ENCODE measurements around the gene UFD1. TPM values are rescaled to one million over a fixed set of nuclear protein-coding genes. Genes with fewer than 3 reads are reported as not detected.

UFD1 gene
- total and polyA plus RNA-seq, 2 of the 4 experiments (the other 2 are of a cell fraction): 149 to 152 TPM

DNA sequence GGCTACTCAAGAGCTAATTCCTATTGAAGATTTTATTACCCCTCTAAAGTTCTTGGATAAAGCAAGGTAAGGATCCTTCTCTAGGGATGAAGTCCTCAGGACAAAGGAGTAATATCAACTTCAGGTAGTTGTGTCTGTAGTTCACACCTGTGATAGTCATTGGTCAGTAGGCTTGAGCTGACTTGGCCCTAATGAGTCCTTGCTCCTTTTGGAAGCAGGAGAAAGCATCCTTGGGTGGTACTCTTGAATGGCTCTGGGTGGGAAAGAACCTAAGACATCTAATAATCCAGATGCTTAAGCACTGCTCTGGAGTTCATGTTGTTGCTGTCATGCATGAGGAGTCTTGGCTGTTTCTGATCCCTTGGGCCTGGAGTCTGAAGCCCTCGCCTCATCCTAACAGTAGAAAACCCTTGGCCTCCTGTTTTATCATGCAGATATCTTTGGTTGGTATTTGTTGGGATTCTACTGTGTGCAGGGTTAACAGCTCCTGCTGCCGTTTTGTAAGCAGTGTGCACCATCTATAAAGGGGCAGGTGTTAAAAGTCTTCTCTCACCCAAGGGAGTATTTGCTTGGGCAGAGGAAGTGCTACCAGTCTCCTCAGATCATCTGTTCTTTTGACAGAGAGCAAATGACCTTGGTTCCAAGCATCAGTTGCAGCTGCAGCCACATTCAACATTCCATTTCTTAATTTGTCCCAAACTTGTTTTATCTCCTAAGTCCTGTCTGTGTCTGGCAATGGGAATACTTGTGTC, 44.0 kb downstream of the UFD1 start:
- Histone ChIP-seq H3K56ac (ENCODE audit: extremely low read depth, insufficient read depth, low read length) (no peak overlapping the region), H3K4ac (ENCODE audit: low read depth, low read length) (no peak overlapping the region), H3K4me1 (ENCODE audit: control insufficient read depth, insufficient read depth, low read length) (peaks cover 1% of the 10 kb centered on the region; the same call in 1 of the 2 replicates), H4K8ac (ENCODE audit: low read depth in 2 of 2, low read length in 2 of 2) (no peak overlapping the region), H2AK9ac (replicated peaks; ENCODE audit: low read depth, low read length, poor library complexity) (no peak overlapping the region), H2BK20ac (ENCODE audit: low read depth, low read length) (no peak overlapping the region), H2AFZ (replicated peaks; ENCODE audit: low read length, poor library complexity) (no peak overlapping the region), H2BK5ac (ENCODE audit: low read depth, low read length, poor library complexity, severe bottlenecking) (no peak overlapping the region), H3K9ac (ENCODE audit: low read depth, low read length) (no peak overlapping the region), H3K27me3 (ENCODE audit: control insufficient read depth, insufficient read depth, low read length) (no peaks in the 10 kb centered on the region), H3K4me2 (ENCODE audit: low read depth, low read length) (no peak overlapping the region), H3K18ac (ENCODE audit: low read depth, low read length) (no peak overlapping the region), H4K91ac (ENCODE audit: insufficient read depth, low read depth, low read length) (no peak overlapping the region), H2BK120ac (ENCODE audit: low read depth, low read length) (no peak overlapping the region), H3K14ac (replicated peaks; ENCODE audit: low read depth, low read length) (no peak overlapping the region), H3K23ac (ENCODE audit: low read depth, low read length) (no peak overlapping the region), H3K9me1 (ENCODE audit: insufficient read depth, low read length) (0 out of 2 replicates have a peak, but pooled peaks cover 2% of the 10 kb centered on the region), H4K5ac (ENCODE audit: low read depth, low read length) (no peak overlapping the region), H2AK5ac (ENCODE audit: low read depth, low read length) (no peak overlapping the region), H3K4me3 (ENCODE audit: insufficient read depth, low read depth, low read length) (no peak overlapping the region), H2BK15ac (ENCODE audit: low read depth, low read length) (no peak overlapping the region), H4K20me1 (ENCODE audit: insufficient read depth, low read length) (peaks cover 10% of the 10 kb centered on the region), H3K79me1 (ENCODE audit: low read depth in 1 of 2, low read length in 2 of 2) (peaks cover 13 to 47% of the 10 kb centered on the region in 2 experiments), H3K9me3 (ENCODE audit: control insufficient read depth, insufficient read depth, low read length) (no peaks in the 10 kb centered on the region), H3K27ac (ENCODE audit: insufficient read depth, low read length) (no peak overlapping the region), H3K36me3 (ENCODE audit: control insufficient read depth, insufficient read depth, low read length) (peaks cover 16% of the 10 kb centered on the region)
- intact Hi-C loops (cut with micrococcal nuclease): no loop called here
- CTCF ChIA-PET: no interaction called here
- TF ChIP-seq RAD21 (IDR thresholded peaks at IDR 0.05; ENCODE audit: low read length): no peak
- no peak for TF ChIP-seq CHD1 (IDR thresholded peaks at IDR 0.05; ENCODE audit: low read depth, low read length)
- TF ChIP-seq NFE2L2 (IDR thresholded peaks at IDR 0.05; ENCODE audit: low read depth, low read length): no peak
- TF ChIP-seq, protein P1, sequence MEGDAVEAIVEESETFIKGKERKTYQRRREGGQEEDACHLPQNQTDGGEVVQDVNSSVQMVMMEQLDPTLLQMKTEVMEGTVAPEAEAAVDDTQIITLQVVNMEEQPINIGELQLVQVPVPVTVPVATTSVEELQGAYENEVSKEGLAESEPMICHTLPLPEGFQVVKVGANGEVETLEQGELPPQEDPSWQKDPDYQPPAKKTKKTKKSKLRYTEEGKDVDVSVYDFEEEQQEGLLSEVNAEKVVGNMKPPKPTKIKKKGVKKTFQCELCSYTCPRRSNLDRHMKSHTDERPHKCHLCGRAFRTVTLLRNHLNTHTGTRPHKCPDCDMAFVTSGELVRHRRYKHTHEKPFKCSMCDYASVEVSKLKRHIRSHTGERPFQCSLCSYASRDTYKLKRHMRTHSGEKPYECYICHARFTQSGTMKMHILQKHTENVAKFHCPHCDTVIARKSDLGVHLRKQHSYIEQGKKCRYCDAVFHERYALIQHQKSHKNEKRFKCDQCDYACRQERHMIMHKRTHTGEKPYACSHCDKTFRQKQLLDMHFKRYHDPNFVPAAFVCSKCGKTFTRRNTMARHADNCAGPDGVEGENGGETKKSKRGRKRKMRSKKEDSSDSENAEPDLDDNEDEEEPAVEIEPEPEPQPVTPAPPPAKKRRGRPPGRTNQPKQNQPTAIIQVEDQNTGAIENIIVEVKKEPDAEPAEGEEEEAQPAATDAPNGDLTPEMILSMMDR (conservative IDR thresholded peaks at IDR 0.05; ENCODE audit: low read depth, low read length): no peak
- TF ChIP-seq, protein P2, sequence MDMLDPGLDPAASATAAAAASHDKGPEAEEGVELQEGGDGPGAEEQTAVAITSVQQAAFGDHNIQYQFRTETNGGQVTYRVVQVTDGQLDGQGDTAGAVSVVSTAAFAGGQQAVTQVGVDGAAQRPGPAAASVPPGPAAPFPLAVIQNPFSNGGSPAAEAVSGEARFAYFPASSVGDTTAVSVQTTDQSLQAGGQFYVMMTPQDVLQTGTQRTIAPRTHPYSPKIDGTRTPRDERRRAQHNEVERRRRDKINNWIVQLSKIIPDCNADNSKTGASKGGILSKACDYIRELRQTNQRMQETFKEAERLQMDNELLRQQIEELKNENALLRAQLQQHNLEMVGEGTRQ (IDR thresholded peaks at IDR 0.05; ENCODE audit: low read depth, low read length): no peak
- TF ChIP-seq MAZ (IDR thresholded peaks at IDR 0.05; ENCODE audit: borderline replicate concordance, low read depth, low read length): no peak
- TF ChIP-seq CEBPB (IDR thresholded peaks at IDR 0.05; ENCODE audit: low read depth, low read length): no peak
- TF ChIP-seq, protein P3, sequence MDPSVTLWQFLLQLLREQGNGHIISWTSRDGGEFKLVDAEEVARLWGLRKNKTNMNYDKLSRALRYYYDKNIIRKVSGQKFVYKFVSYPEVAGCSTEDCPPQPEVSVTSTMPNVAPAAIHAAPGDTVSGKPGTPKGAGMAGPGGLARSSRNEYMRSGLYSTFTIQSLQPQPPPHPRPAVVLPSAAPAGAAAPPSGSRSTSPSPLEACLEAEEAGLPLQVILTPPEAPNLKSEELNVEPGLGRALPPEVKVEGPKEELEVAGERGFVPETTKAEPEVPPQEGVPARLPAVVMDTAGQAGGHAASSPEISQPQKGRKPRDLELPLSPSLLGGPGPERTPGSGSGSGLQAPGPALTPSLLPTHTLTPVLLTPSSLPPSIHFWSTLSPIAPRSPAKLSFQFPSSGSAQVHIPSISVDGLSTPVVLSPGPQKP (IDR thresholded peaks at IDR 0.05; ENCODE audit: borderline replicate concordance, low read depth, low read length): no peak
- TF ChIP-seq SMC3 (IDR thresholded peaks at IDR 0.05; ENCODE audit: low read depth, low read length): no peak
- TF ChIP-seq POLR2A (IDR thresholded peaks at IDR 0.05; ENCODE audit: low read depth, low read length): no peak
- no peak for TF ChIP-seq RFX5 (IDR thresholded peaks at IDR 0.05; ENCODE audit: low read depth, low read length)
- TF ChIP-seq MAFK (IDR thresholded peaks at IDR 0.05; ENCODE audit: low read depth, low read length): no peak
- no peak for TF ChIP-seq FOS (IDR thresholded peaks at IDR 0.05; ENCODE audit: low read depth, low read length)
- no peak for TF ChIP-seq RCOR1 (IDR thresholded peaks at IDR 0.05; ENCODE audit: insufficient replicate concordance, low read length)
- no peak for TF ChIP-seq BHLHE40 (IDR thresholded peaks at IDR 0.05; ENCODE audit: low read depth, low read length)
- TF ChIP-seq MXI1 (IDR thresholded peaks at IDR 0.05; ENCODE audit: borderline replicate concordance, low read depth, low read length): no peak
- dilution Hi-C loops (cut with HindIII; ENCODE audit: low sequenced_read_pairs, unreplicated experiment): no loop called here
- ATAC-seq (ENCODE audit: low read depth) (no peak), DNase-seq (no peak)
- no CpG with 5 or more reads among the region's 2 CpGs for WGBS, 2 experiments (ENCODE audit: extremely low coverage in 2 of 2, insufficient read length in 1 of 2)
- in situ Hi-C loops (cut with MboI; ENCODE audit: low sequenced_read_pairs): no loop called here
- POLR2A ChIA-PET (ENCODE audit: unreplicated experiment): no interaction called here
- no TSS peak for BruUV-seq (replicated peaks)
